HL-60/S4 treated with phorbol 12-myristate 13-acetate at 8.2 ng/mL for 4 days and 3 days (cell line): ENCODE results near the gene MAFG.

Experiments used
- in situ Hi-C: fragments of 300-500 bp; cut with MboI; formaldehyde crosslinking; loops from 2 replicates; pipeline ENCODE4 v1.15.0; 2022; ENCODE audit warnings: low sequenced_read_pairs

The MAFG gene

DNA sequence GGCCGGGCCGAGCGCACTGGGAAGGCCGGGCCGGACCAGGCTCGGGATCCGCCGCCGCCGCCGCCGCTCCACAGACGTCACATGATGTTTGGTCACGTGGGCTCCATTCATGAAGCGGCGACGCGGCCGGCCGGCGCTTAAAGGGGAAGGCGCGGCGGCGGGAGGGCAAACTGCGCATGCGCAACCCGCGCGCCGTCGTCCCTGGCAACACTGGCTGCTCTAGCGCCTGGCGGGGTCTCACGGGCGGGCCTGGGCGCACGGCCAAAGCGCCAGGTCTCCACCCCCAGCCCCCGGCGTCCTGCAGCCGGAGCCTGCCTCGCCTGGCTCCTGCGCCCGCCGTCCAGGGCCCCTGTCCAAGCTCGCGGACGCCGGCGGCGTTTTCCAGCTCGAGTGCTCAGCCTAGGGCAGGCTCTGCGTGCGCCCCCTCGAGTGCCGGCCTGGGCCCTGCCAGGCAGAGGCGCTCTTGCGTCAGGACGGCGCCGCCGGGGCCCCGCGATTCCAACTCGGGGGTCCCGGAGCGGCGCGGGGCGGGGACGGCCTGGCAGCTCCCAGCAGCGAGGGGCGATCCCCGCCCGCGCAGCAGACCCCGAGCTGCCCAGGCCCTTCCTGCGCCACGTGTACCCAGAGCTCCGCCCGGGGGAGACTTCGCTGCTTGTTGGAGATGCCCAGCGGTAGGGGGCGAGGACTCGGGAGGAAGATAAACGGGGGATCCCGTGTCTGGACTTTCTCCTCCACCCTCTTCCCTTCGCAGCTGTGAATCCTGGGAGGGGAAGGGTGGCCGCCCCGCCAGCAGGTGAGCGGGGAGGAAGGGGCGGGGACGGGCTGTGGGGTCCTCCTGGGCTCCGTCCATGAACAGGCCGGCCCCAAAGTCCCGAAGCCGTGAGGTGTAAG is at the start of gene MAFG:
Gene MAFG (minus strand): TSS at position 83 of the 891 bp plus-strand sequence. CDS start 4,550 bp downstream, outside the sequence.
- in situ Hi-C loops = no loop called here

DNA sequence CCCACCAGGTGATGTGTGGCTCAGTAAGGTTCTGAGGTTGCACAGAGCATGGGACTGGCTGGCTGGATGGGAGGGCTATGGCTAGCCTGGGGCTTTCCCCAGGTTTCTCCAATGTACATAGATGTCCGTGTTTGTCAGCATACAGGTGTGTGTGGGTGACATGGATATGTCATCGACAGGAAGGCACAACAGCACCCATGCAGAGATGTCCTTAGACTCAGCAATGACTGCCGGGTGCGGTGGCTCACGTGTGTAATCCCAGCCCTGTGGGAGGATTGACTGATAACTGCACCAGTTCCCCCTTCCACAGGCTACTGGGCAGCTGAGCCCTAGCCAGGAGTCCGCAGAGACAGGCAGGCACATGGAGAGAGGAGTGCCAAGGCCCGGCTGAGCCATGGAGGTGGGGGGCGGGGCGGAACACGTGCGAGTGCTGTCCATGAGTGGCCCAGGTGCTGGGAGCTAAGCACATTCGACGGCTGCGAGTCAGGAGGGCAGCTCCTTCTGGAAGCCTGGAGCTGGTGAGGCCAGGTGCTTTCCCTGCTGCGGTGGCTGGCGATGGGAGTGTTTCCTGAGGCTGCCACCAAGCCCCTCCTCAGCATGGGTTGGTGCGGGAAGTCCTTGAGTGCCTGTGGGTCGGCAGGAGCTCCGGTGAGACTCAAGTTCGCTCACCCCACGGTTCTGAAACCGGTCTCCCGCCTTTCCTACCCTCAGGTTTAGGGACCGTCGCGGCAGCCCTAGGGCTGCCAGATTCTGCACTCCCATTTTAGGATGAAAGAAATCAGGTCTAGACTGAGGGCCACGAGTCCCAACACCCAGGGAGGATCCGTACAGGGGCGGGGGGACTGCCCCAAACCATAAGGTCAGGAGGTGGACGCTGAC is 49.0 kb upstream of the MAFG start:
- in situ Hi-C loops = no loop called here

DNA sequence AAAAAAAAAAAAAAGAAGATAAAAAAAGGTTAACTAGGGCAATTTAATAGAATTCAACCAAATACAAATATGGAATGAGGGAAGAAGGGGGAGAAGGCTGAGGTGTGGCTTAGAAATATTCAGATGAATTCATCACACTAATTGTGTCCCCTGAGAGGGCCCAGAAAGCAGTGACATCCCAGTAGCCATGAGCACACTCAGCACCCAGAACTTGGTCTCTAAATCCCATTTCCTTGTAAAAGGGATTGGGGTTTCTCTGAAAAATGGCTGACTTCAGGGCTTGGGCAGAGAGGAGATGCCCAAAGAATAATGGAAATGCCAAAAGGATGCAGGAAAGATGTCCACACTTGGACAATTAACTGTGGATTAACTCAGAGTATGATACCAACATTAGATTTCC is 45.9 kb upstream of the MAFG start:
- in situ Hi-C loops = no loop called here

DNA sequence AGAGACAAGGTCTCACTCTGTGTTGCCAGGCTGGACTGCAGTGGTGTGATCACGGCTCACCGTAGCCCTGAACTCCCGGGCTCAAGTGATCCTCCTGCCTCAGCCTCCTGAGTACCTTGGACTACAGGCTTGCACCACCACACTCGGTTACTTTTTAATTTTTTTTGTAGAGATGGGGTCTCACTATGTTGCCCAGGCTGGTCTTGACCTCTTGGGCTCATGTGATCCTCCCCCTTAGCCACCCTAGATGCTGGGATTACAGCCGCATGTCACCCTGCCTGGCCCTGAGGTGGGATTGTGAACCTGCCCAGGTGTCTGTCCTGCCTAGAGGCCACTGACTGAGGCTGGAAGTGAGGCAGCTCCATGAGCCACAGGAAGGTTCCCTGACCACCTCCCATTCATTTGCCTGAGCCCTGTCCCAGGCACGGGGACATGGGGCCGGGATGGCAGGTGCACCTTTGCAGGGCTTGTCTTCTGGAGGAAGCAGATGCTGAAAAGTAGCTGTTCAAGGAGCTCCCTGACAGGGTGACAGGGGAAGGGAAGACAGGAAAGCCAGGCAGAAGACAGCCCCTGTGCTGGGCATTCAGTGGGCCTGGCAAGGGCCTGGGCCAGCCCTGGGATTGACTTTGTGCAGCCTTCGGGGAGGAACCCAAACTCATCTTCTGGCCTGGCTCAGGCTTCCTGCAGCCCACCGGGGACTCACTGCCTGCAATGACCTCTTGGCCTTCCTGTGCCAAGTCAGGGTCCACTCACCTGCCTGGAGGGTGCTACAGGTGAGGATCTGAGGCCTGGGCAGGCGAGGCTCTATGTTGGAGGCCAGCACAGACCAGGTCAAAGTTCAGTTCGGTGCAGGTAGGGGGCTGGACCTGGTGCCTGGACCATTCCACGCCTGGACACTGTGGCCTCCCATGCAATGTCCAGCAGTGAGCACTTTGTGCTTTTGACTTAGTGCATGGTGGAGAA is 41.6 kb upstream of the MAFG start:
- in situ Hi-C loops = no loop called here

DNA sequence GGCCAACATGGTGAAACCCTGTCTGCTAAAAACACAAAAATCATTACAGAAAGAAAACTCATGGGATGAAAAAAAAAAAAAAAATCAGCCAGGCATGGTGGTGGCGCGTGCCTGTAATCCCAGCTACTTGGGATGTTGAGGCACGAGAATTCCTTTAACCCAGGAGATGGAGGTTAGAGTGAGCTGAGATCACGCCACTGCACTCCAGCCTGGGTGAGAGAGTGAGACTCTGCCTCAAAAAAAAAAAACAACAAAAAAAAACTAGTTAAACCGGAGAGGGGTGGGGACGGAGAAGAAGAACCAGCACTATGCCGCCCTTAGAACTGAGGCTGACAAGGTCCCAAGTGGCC is 40.8 kb upstream of the MAFG start:
- in situ Hi-C loops = no loop called here

DNA sequence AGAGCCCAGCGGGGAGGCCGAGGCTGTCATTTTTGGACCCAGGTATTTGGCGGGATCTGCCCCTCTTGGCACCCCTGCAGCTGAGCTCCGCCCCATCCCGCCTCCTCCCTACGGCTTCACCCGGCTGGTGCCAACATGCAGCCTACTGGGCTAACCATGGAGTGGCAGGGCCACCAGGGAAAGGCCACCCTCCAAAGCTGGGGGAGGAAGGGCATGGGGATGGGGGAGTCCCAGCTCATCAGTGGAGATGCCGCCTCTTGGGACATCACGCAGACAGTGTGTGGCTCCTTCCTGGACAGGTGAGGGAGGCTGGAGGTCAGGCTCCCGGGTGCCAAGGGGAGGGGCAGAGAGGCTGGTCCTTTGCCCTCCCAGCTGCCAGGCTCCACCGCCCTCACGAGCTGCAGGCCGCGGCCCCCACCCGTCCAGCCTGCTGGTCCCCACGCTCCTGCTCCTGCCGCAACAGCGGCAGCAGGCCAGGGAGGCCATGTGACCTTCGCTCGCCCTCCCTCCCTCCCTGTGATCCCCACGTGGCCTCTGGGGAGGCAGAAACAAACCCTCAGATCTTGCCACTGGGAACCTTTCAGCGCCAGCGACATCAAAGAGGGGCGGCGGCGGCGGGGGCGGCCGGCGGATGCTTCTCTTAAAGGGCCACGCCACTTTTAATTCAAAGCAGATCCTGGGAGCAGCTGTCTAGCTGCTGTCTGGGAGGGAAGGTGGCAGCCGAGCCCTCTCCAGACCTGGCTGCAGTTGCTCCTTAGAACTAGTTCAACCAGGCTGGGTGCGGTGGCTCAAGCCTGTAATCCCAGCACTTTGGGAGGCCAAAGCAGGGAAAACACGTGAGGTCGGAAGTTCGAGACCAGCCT is 40.2 kb upstream of the MAFG start:
- in situ Hi-C loops = no loop called here

DNA sequence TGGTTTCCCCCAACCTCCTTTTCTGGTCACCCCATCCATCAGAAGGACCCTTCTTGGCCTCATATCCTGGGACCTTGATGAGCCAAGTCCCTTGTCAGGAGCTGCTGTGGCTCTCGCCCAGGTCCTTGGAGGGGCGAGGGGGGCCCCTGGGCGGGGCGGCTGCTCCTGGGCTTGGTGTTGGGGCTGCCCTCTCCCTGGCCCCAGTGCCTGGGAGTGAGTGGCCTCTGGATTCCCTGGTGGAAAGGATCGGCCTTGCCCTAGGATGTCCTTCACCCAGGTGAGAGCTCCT is 39.7 kb upstream of the MAFG start:
- in situ Hi-C loops = no loop called here

DNA sequence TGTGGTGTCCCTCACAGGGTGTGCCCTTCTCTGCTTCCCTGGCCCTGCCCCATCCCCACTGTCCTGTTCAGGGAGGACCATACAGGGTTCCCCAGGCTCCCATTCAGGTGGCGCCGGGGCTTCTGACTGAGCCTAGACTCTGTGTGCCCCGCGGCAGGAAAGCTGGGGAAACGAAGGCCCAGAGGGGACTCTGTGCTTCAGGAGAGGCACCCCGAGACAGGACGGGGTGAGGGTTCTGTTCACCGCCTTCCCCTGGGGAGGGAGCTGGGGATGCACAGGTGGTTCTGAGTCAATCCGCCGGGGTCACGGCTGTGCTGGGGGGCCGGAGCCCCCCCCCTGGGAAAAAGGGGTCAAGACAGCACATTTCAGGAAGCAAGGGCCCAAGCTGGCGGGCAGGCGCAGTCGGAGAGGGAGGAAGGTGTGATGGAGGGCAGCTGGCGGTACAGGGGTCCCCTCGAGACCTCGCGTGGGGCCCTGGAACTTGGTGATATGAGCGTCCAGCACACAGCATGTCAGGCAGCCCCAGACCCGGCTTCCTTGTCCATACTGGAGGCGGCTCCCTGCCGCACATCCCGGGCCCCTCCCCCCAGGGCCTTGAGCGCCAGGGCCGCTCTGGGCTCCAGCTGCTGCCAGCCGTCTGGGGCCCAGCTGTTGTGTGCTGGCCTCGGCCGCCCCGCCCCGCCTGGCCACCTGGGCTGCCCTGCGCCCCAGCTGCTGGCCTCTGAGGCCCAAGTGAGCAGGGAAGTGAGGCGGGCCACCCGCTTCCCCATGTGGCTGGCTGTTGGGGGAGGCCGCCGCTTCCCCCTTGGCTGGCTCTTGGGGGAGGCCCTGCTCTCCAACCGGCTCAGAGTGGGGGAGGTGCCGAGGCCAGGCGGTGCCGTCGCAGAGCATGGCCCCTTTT is 39.1 kb upstream of the MAFG start:
- in situ Hi-C loops = no loop called here

DNA sequence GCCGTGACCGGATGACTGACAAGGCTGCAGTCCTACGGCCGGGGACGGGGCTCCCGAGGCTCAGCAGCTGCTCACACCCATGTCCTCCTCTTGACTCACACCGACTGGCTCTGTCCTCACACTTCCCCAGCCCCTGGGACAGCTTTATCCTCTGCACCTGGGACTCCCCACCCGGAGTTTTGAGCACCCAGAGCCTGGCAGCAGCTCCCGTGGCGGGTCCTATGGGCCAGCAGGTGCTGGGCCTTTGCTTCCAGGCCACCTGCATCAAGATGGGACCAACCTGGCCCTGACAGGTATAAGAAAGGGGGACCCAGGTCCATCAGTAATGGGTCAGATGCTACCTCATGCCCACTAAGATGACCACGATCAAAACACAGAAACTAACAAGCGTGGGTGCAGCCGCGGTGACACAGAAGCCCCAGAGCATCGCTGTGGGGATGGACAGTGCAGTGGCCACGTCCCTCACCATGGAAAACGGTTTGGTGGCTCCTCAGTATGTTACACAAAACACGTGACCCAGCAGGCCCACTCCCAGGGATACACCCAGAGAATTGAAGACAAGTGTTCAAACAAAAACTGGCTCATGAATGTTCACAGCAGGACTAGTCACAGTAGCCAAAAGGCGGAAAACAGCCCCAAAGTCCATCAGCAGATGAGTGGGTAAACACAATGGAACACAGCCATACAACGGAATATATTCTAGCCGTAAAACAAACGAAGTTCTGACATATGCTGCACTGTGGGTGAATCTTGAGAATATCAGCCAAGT is 36.7 kb upstream of the MAFG start:
- in situ Hi-C loops = no loop called here

DNA sequence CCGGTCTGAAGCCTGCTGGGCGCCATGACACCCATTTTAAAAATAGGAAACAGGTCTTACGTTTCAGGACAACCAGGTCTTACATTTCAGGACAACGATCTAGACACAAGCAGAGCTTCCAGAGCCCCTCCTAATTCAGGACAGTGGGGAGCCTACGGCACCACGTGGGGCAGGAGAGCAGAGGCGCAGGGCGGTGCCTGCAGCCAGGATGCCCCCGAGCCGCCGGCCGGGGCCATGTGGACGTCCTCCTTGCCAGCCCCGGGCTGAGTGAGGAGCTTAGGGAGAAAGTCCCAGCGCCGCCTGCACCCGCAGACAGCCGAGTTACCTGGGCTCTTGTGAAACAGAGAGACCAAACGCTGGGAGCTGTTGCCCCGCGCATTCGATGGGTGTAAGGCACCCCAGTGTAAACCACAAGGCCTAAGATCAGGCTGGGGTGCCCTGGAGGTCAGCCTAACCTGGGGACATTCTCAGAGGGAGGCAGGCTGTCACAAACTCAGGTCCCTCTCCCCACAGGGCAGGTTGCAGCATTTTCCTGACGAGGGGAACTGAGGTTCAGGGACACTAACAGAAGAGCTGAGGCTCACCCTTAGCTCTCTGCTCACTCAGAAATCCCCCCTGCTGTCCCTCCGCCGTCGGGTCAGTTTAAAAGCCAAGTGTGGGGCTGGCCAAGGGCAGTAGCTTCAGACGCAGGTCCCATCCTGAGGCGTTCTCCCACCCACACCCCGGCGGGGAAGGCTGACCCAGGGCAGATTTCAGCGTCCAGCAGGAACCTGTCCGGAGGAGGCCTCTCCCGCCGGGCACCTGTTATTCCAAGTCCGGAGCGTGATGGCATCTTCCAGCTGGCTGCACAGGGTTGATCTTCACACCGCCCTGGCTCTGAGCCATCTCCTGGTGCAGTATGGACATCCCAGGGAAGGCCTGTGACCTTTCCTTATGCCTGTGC is 35.2 kb upstream of the MAFG start:
- in situ Hi-C loops = no loop called here

DNA sequence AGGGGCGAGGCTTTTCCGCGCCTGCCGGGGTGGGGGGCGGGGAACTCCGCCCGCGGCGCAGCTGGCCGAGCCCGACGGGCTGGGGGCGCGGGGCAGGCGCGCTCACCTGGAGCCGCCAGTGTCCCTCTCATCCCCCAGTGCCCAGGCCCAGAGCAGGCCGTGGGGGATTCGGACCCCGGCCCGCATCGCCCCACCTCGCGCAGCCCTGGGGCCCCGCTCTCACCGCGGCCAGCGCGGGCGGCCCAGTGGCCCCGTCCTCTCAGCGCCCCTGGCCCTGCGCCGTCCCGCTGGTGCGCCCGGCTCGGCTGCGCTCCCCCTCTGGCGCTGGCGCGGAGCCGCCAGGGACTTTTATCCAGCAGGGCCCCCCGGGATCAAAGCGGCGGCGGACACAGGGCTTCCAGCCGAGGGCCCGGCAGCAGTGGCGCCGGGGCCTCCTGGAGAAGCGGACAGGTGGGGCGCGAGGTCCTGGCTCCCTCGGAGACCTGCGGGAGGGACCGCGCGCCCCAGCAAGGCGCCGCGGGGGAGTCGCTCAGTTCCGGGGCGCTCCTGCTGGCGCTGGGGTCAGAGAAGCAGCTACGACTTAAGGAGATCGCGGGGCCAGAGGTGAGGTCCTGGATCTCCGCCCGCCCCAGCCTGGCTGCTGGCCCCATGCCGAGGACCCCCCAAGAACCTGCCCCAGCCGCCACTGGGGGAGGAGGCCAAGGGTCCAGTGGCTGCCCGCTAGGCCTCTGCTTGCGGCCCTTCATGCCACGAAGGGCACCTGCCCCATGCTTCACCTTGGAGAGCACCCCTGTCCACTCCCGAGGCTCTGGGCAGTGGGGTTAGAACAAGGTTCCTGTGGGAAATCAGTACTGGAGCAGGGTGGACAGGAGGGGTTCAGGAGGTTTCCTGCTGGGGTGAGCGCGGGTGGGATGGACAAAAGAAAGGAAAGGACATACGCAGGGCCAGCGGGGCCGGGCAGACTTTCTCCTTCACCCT is 34.3 kb upstream of the MAFG start:
- in situ Hi-C loops = no loop called here

DNA sequence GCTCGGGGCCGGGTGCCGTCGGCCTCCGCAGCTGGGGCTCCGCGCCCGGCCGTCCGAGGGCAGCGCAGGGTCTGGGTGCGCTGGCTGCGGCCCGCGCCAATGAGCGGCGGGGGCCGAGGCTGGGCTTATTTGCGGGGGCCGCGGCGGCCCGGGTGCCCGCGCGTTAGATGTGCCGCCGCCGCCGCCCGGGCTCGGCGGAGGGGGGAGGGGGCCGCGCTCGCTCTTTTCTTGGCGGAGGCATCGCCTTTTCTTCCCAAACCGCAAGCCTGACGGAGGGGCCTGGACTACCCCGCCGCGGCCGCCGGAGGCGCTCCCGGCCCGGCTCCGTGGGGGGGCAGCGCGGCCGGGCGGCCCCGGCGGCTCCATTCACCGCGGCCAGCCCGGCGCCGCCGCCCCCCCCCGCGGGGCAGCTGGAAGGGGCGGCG is 33.6 kb upstream of the MAFG start, which contains the start of gene NOTUM:
Gene NOTUM (minus strand): TSS at position 101 of the 425 bp plus-strand sequence. CDS start 278 bp downstream, outside the sequence.
- in situ Hi-C loops = no loop called here

DNA sequence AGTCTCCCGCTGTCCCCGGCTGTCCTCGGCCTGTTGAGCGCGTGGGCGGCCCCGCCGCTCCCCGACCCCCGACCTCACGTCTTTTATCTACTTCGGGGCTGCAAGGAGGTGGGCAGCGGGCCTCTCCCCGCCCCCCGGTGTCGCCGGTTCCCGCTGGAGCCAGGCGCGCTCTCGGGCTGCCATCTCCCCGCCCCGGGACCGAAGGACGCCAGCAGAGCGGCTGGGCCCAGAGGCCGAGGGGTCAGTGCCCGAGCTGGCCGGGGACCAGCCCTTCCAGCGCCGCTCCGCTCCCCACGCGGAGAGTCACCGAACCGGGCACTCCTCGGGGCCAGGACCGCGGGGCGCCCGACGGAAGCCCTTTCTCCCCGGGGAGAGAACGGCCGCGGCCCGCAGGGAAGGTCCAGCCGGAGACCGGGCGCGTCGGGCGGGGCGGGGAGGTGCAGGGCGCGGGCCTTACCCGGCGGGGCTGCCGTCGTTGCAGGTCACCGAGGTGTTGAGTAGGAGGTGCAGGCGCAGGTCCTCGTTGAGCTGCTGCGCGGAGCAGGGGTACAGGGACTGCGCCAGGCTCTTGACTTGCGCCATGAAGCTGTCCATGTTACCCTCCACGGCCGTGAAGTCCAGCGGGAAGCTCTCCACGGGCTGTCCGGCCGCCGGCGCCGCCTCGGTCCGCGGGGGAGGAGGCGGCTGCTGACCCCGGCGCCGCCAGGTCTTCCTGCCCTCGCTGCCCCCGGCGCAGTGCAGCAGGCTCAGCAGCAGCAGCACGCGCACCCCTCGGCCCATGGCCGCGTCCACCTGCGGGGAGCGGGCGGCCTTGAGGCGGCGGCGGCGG is 32.8 kb upstream of the MAFG start:
- in situ Hi-C loops = no loop called here

DNA sequence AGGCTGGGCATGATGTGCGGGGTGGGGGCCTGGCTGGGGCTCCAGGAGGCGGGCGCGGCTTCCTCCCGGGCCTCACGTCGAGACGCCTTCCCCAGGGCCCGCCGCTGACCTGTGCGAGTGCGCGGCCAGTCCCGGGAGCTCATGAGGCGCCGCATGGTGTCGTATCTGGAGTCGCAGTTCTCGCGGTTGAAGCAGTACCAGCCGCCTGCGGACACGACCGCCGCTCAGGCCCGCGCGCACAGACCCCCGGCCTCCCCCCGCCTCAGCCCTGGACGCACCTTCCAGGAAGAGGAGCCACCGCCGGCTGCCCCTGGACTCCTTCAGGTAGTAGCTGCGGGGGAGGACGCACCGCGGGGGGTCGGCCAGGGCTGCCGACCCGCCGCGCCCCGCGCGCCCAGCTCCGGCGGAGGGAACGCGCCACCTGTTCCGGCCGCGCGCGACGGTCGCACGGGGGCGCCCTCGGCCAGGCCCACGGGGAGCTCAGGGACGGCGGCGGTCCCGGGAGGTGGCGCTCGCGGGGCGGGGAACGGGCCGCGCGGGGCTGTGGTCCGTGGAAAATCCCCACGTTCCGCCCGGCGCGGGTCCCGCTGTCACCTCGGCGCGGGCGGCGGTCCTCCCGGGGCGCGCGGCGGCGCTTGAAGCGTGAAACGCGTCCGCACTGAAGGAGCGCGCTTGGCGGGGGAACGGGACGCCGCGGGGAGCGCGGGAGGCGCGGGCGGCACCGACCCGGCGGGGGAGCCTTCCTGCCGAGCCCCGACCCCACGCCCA is 32.0 kb upstream of the MAFG start:
- in situ Hi-C loops = no loop called here
